GM23338 (cell line): Measurements from ENCODE around the gene KLHL17. TPM values are rescaled to one million over a fixed set of nuclear protein-coding genes. Genes with fewer than 3 reads are reported as not detected.

Experiments
- ATAC-seq: fragments of 200-7000 bp; cut with Tn5 transposase; 3 replicates; pipeline ENCODE4 v1.9.1; 2020
- DNase-seq: peaks from one replicate; pipeline ENCODE4 v3.0.0-alpha.2; 2015; ENCODE audit warnings: low spot score
- H2AFZ ChIP-seq: fragments of 200-600 bp; sonication (generic); 2 replicates; pipeline ENCODE4 v1.8.0; 2016; ENCODE audit warnings: antibody characterized with exemption, mild to moderate bottlenecking, moderate library complexity
- H3F3A ChIP-seq: fragments of 200-600 bp; sonication (generic); replicated peaks from 2 replicates; pipeline ENCODE4 v1.8.0; 2017; ENCODE audit warnings: antibody characterized with exemption, mixed run types, low read depth
- H3K27ac ChIP-seq: fragments of 200-600 bp; sonication (generic); 2 replicates; pipeline ENCODE4 v1.6.1; 2016; ENCODE audit warnings: low read depth
- H3K27me3 ChIP-seq: fragments of 200-600 bp; sonication (generic); 2 replicates; pipeline ENCODE4 v1.8.0; 2016; ENCODE audit warnings: mild to moderate bottlenecking, mixed run types, moderate library complexity; ENCODE audit not compliant: insufficient read depth
- H3K36me3 ChIP-seq: fragments of 200-600 bp; sonication (generic); 2 replicates; pipeline ENCODE4 v1.8.0; 2016; ENCODE audit warnings: mild to moderate bottlenecking; ENCODE audit not compliant: insufficient read depth
- H3K4me1 ChIP-seq: fragments of 200-600 bp; sonication (generic); 2 replicates; pipeline ENCODE4 v1.8.0; 2016; ENCODE audit warnings: mild to moderate bottlenecking, moderate library complexity; ENCODE audit not compliant: insufficient read depth
- H3K4me2 ChIP-seq: fragments of 200-600 bp; sonication (generic); 2 replicates; pipeline ENCODE4 v1.7.1; 2017; ENCODE audit warnings: mixed run types
- H3K4me3 ChIP-seq: fragments of 200-600 bp; sonication (generic); 2 replicates; pipeline ENCODE4 v1.6.1; 2016; ENCODE audit warnings: mixed run types
- H3K79me2 ChIP-seq: fragments of 200-600 bp; sonication (generic); replicated peaks from 2 replicates; pipeline ENCODE4 v1.8.0; 2017; ENCODE audit warnings: mild to moderate bottlenecking; ENCODE audit not compliant: insufficient read depth
- H3K9me2 ChIP-seq: fragments of 200-600 bp; sonication (generic); 2 replicates; pipeline ENCODE4 v1.8.0; 2017; ENCODE audit not compliant: insufficient read depth
- H4K20me1 ChIP-seq: fragments of 200-600 bp; sonication (generic); replicated peaks from 2 replicates; pipeline ENCODE4 v1.8.0; 2017; ENCODE audit warnings: mild to moderate bottlenecking; ENCODE audit not compliant: insufficient read depth
- H3K27ac Mint-ChIP-seq: 2 replicates; pipeline ENCODE4 v1.8.0; 2020; ENCODE audit warnings: inconsistent platforms, mild to moderate bottlenecking, moderate library complexity, mixed read lengths
- H3K27me3 Mint-ChIP-seq: 3 replicates; pipeline ENCODE4 v1.8.0; 2022; ENCODE audit warnings: low read depth, mild to moderate bottlenecking, moderate library complexity, mixed read lengths, inconsistent platforms; ENCODE audit not compliant: insufficient read depth, poor library complexity
- H3K36me3 Mint-ChIP-seq: 3 replicates; pipeline ENCODE4 v1.8.0; 2021; ENCODE audit warnings: low read depth, mild to moderate bottlenecking, inconsistent platforms, moderate library complexity, mixed read lengths
- H3K4me1 Mint-ChIP-seq: 3 replicates; pipeline ENCODE4 v1.8.0; 2020; ENCODE audit warnings: mild to moderate bottlenecking, inconsistent platforms, mixed read lengths
- H3K4me3 Mint-ChIP-seq: 3 replicates; pipeline ENCODE4 v1.8.0; 2021; ENCODE audit warnings: moderate library complexity, mild to moderate bottlenecking, inconsistent platforms, mixed read lengths
- H3K9me3 Mint-ChIP-seq: 3 replicates; pipeline ENCODE4 v1.8.0; 2020; ENCODE audit warnings: moderate library complexity, mild to moderate bottlenecking, inconsistent platforms, mixed read lengths
- CREB1 ChIP-seq: fragments of 250-450 bp; sonication (Bioruptor Pico); IDR thresholded peaks from 2 replicates; pipeline ENCODE4 v1.5.0; 2020; ENCODE audit warnings: low read depth, mild to moderate bottlenecking, moderate library complexity
- CTCF ChIP-seq, 2 experiments: fragments of 200-600 bp in 1 of 2; sonication (generic) in 1 of 2; conservative IDR thresholded peaks; 2 replicates each; pipeline versions ENCODE4 v1.5.1 to v1.6.1; 2016 to 2017; ENCODE audit warnings: antibody characterized with exemption in 2 of 2, low read depth in 2 of 2, mild to moderate bottlenecking in 2 of 2, moderate library complexity in 1 of 2
- EZH2 ChIP-seq: fragments of 200-600 bp; sonication (generic); IDR thresholded peaks from one replicate; pipeline ENCODE4 v1.8.0; 2017; ENCODE audit warnings: antibody characterized with exemption, mild to moderate bottlenecking, low read depth; ENCODE audit not compliant: unreplicated experiment
- JUNB ChIP-seq: IDR thresholded peaks from one replicate; pipeline ENCODE4 v1.6.1; 2016; ENCODE audit warnings: antibody characterized with exemption; ENCODE audit not compliant: unreplicated experiment
- NANOG ChIP-seq: IDR thresholded peaks from 2 replicates; pipeline ENCODE4 v1.6.1; 2016; ENCODE audit warnings: antibody characterized with exemption, borderline replicate concordance
- POLR2AphosphoS5 ChIP-seq: IDR thresholded peaks from 2 replicates; pipeline ENCODE4 v1.6.1; 2016; ENCODE audit warnings: antibody characterized with exemption, low read depth
- REST ChIP-seq: IDR thresholded peaks from one replicate; pipeline ENCODE4 v1.6.1; 2018; ENCODE audit warnings: antibody characterized with exemption; ENCODE audit not compliant: unreplicated experiment
- STAT1 ChIP-seq: IDR thresholded peaks from one replicate; pipeline ENCODE4 v1.6.1; 2016; ENCODE audit warnings: antibody characterized with exemption; ENCODE audit not compliant: unreplicated experiment
- ZNF331 ChIP-seq: fragments of 250-450 bp; sonication (Bioruptor Pico); IDR thresholded peaks from 2 replicates; pipeline ENCODE4 v1.5.0; 2020; ENCODE audit warnings: low read depth, mild to moderate bottlenecking, moderate library complexity
- ZNF462 ChIP-seq: fragments of 250-450 bp; sonication (Bioruptor Pico); IDR thresholded peaks from 2 replicates; pipeline ENCODE4 v1.5.0; 2020; ENCODE audit warnings: mild to moderate bottlenecking, moderate library complexity
- polyA plus RNA-seq: library from polyadenylated mRNA; unstranded; fragments of >200 nt; fragmentation: Nextera tagmentation; extraction: Ambion mirVana; gene quantifications from 2 replicates; pipeline ENCODE4 v1.2.1, GENCODE V29; 2016
- total RNA-seq: library from RNA; depleted of rRNA; stranded (reverse); fragments of >200 nt; shearing (Covaris generic); gene quantifications from 2 replicates; pipeline ENCODE4 v1.2.3, GENCODE V29; 2014

KLHL17 gene
- total and polyA plus RNA-seq, 2 experiments from 2014 or later = 16.5 to 37.1 TPM

GRCh38 chr1:951364-951763, 9.0 kb upstream of the KLHL17 start:
- no peak for TF ChIP-seq ZNF331
- TF ChIP-seq CTCF (conservative IDR thresholded peaks at IDR 0.05; ENCODE audit: low read depth in 2 of 2) = peak; percentile 57 to 75
- no peak for TF ChIP-seq JUNB
- TF ChIP-seq REST = no peak
- no peak for TF ChIP-seq CREB1 (CRISPR knock-in tag)
- no peak for TF ChIP-seq POLR2AphosphoS5
- peak; percentile 75 for DNase-seq
- no peak overlapping the region for H3K27ac ChIP-seq
- peaks cover 10% of the 10 kb centered on the region for H3K27me3 Mint-ChIP-seq
- no peaks in the 10 kb centered on the region; the same call in 2 of the 3 replicates for H3K9me3 Mint-ChIP-seq
- H3K36me3 ChIP-seq = peaks cover 25% of the 10 kb centered on the region
- H3F3A ChIP-seq = no peaks in the 10 kb centered on the region
- peaks cover 60% of the 10 kb centered on the region for H3K36me3 Mint-ChIP-seq
- no peak overlapping the region for H3K27ac Mint-ChIP-seq
- no peaks in the 10 kb centered on the region for H3K4me1 Mint-ChIP-seq
- no peak overlapping the region for H3K4me3 Mint-ChIP-seq
- H2AFZ ChIP-seq = no peak overlapping the region
- no peak overlapping the region for H3K4me3 ChIP-seq
- no peak overlapping the region for H3K4me2 ChIP-seq
- ATAC-seq = peak; percentile 93
- no peaks in the 10 kb centered on the region for H3K27me3 ChIP-seq
- no peaks in the 10 kb centered on the region for H3K9me2 ChIP-seq
- no peaks in the 10 kb centered on the region; the same call in 1 of the 2 replicates for H4K20me1 ChIP-seq
- H3K79me2 ChIP-seq = no peaks in the 10 kb centered on the region
- H3K4me1 ChIP-seq = no peaks in the 10 kb centered on the region

GRCh38 chr1:952201-952600, 8.2 kb upstream of the KLHL17 start:
- Histone ChIP-seq H2AFZ (no peak overlapping the region), H3K27ac (no peak overlapping the region), H3K79me2 (no peaks in the 10 kb centered on the region), H3K4me3 (no peak overlapping the region), H3K4me1 (no peaks in the 10 kb centered on the region), H3K4me2 (no peak overlapping the region), H3F3A (no peaks in the 10 kb centered on the region), H3K9me2 (no peaks in the 10 kb centered on the region), H4K20me1 (no peaks in the 10 kb centered on the region; the same call in 1 of the 2 replicates), H3K27me3 (no peaks in the 10 kb centered on the region), H3K36me3 (peaks cover 25% of the 10 kb centered on the region)
- no peak for ATAC-seq
- H3K36me3 Mint-ChIP-seq = peaks cover 62% of the 10 kb centered on the region
- H3K27ac Mint-ChIP-seq = no peak overlapping the region
- no peak for DNase-seq
- peaks cover 10% of the 10 kb centered on the region for H3K27me3 Mint-ChIP-seq
- H3K4me3 Mint-ChIP-seq = no peak overlapping the region
- no peaks in the 10 kb centered on the region; the same call in 2 of the 3 replicates for H3K9me3 Mint-ChIP-seq
- no peaks in the 10 kb centered on the region for H3K4me1 Mint-ChIP-seq
- no peak for TF ChIP-seq CREB1 (CRISPR knock-in tag)
- TF ChIP-seq JUNB = no peak
- no peak for TF ChIP-seq EZH2
- no peak for TF ChIP-seq ZNF462 (CRISPR knock-in tag)
- TF ChIP-seq STAT1 = no peak
- no peak for TF ChIP-seq NANOG
